Astrocyte of the cerebellum (primary cell): ENCODE measurements around the gene NIBAN1.
"Not testable (repeated sequence)": the region's sequence is repeated elsewhere in the genome, so short reads cannot be mapped to it uniquely, and the experiment has no call there.

Experiments used
- DNase-seq: peaks from one replicate; pipeline ENCODE4 v3.0.0-alpha.2; 2011; ENCODE audit warnings: low read depth
- H3K4me3 ChIP-seq: 2 replicates; pipeline ENCODE4 v1.5.1; 2011; ENCODE audit warnings: mild to moderate bottlenecking, low read depth, low read length, moderate library complexity
- in situ Hi-C: cut with HindIII; loops from 2 replicates; pipeline ENCODE4 v1.10.0; 2017; ENCODE audit warnings: low sequenced_read_pairs
- TF ChIP-seq, protein P1 (sequence below): IDR thresholded peaks from 2 replicates; pipeline ENCODE4 v1.5.1; 2012; ENCODE audit warnings: low read length, low read depth, moderate library complexity, mild to moderate bottlenecking; ENCODE audit errors: missing control alignments

NIBAN1 gene

DNA sequence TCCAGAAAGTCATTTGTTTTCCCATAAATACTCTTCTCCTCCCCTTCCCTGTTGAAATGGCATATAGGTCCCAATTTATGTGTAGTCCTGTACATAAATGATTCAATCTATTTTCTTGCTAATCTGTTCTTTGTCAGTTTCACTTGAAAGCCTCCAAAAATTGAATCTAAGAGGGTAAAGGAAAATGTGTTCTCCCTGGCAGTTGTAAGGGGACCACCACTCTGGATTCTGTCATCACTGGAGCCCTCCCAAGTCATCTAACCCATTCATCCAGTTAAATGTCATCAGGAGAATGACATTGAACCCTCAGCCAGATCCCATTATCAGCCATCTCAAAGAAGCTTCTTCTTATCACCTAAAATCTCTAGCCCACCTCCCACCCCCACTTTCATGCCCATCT is 36.1 kb upstream of the NIBAN1 start:
- in situ Hi-C loops: no loop called here
- TF ChIP-seq, protein P1, sequence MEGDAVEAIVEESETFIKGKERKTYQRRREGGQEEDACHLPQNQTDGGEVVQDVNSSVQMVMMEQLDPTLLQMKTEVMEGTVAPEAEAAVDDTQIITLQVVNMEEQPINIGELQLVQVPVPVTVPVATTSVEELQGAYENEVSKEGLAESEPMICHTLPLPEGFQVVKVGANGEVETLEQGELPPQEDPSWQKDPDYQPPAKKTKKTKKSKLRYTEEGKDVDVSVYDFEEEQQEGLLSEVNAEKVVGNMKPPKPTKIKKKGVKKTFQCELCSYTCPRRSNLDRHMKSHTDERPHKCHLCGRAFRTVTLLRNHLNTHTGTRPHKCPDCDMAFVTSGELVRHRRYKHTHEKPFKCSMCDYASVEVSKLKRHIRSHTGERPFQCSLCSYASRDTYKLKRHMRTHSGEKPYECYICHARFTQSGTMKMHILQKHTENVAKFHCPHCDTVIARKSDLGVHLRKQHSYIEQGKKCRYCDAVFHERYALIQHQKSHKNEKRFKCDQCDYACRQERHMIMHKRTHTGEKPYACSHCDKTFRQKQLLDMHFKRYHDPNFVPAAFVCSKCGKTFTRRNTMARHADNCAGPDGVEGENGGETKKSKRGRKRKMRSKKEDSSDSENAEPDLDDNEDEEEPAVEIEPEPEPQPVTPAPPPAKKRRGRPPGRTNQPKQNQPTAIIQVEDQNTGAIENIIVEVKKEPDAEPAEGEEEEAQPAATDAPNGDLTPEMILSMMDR: no peak
- DNase-seq: no peak

DNA sequence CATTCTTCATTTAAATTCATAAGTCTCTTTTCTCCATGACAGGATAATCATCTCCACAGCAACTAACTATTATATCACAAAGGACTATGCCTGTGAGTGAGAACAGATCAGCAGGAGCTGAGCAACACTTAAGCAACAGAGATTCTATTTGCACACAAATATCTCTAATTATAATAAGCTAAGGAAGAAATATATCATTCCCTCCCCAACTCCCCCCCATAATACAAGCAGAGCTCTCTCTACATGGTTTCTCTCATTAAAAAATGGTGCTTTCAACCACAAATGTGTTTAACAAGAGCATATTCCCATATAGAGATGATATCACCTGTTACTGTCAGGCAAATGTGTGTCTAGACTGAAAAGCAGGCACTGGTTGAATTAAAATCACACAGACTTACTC is 34.5 kb upstream of the NIBAN1 start:
- H3K4me3 ChIP-seq: no peak overlapping the region
- in situ Hi-C loops: no loop called here
- TF ChIP-seq, protein P1: no peak
- DNase-seq: no peak

More for the DNA sequence above, 36.1 kb upstream of the NIBAN1 start:
- H3K4me3 ChIP-seq: no peak overlapping the region

DNA sequence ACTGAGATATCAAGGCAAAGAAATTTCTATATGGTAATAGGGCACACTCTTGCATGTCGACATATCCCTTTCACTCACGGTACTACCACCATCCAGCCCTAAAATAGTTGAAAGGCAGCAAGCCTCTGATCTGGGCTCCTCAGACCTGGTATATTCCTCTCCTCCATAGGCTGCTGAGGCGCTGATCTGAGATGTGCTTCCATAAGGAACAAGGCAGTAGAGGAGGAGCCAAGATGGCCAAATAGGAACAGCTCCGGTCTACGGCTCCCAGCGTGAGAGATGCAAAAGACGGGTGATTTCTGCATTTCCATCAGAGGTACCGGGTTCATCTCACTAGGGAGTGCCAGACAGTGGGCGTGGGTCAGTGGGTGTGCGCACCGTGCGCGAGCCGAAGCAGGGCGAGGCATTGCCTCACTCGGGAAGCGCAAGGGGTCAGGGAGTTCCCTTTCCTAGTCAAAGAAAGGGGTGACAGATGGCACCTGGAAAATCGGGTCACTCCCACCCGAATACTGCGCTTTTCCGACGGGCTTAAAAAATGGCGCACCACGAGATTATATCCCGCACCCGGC is 27.1 kb upstream of the NIBAN1 start:
- DNase-seq, H3K4me3 ChIP-seq, in situ Hi-C loops: not testable (repeated sequence)

DNA sequence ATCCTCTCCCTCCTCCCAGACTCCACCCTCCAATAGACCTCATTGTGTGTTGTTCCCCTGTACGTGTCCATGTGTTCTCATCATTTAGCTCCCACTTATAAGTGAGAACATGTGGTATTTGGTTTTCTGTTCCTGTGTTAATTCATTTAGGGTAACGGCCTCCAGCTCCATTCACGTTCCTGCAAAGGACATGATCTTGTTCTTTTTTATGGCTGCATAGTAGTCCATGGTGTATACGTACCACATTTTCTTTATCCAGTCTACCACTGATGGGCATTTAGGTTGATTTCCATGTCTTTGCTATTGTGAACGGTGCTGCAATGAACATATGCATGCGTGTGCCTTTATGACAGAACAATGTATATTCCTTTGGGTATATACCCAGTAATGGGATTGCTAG is 25.7 kb upstream of the NIBAN1 start:
- not testable (repeated sequence) for H3K4me3 ChIP-seq, DNase-seq
- in situ Hi-C loops: loop anchor here (25.0 kb wide), 1 partner anchor 188 kb away; no protein-coding TSS in a partner anchor

DNA sequence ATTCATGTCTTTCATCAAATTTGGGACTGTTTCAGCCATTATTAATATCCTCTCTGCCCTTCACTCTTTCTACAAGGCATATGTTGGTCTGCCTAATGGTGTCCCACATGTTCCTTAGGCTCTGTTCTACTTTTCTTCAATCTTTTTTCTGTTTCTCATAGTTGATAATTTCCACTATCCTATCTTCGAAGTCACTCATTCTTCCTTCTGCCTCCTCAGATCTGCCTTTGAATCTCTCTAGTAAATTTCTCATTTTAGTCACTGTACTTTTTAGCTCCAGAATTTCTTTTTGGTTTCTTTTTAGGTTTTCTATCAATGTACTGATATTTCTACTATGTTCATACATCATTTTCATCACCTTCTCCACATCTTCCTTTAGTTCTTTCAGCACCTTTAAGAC is 20.0 kb upstream of the NIBAN1 start:
- no peak for DNase-seq
- in situ Hi-C loops: loop anchor here (25.0 kb wide), 1 partner anchor 182 kb away; no protein-coding TSS in a partner anchor
- TF ChIP-seq, protein P1: no peak
- H3K4me3 ChIP-seq: no peak overlapping the region

DNA sequence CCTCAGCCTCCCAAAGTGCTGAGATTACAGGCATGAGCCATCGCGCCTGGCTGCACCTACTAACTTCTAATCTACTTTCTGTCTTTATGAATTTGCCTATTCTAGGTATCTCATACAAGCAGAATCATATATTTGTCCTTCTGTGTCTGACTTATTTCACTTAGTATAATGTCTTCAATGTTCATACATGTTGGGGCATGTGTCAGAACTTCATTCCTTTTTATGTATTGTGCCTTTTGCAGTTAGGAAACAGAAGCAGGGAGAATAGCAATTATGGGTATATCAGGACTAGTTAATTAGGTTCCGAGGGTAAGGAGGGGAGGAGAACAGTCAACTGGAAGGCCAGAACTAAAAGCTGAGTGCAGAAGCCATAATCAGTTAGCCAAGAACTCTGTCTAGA is 18.0 kb upstream of the NIBAN1 start:
- no peak for DNase-seq
- in situ Hi-C loops: loop anchor here (25.0 kb wide), 1 partner anchor 180 kb away; no protein-coding TSS in a partner anchor
- TF ChIP-seq, protein P1: no peak
- H3K4me3 ChIP-seq: no peak overlapping the region

DNA sequence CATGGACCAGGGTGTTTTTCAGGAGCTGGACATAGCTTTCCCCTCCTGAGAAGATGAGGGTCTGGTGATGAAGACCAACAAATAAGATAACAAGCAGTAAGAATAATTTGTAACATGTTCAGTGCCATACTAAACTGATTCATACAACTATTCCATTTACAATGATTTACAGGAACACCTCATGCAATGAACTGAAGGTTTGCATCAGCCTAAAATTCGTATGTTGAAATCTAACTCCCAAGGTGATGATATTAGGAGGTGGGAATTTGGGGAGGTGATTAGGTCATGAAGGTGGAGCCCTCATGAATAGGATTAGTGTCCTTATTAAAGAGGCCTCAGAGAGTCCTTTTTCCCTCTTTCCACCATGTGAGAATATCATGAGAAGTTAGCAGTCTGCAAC is 15.9 kb upstream of the NIBAN1 start:
- TF ChIP-seq, protein P1: no peak
- in situ Hi-C loops: loop anchor here (25.0 kb wide), 1 partner anchor 178 kb away; no protein-coding TSS in a partner anchor
- DNase-seq: no peak
- no peak overlapping the region for H3K4me3 ChIP-seq
